ENCODE measurements around the gene ASB15.

DNA sequence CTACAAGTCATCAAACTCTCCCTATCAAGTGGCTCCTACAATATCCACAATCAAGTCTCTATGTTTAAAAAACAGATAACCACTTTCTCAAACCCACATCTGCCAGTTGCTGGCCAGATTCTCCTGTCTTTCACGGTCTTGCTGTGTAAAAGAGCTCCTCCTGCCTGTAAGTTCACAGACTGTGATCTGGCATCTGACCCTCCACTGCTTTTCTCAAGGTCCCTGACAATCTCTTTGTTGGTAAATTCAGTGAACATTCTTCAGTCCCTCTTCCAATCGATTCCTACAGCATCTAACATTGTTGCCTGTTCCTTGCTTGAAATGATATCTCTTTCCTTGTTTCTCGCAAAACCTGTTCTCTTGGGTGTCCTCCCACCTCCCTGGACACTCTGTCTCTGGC, 35.6 kb downstream of the ASB15 start:
- TF ChIP-seq, protein P1, sequence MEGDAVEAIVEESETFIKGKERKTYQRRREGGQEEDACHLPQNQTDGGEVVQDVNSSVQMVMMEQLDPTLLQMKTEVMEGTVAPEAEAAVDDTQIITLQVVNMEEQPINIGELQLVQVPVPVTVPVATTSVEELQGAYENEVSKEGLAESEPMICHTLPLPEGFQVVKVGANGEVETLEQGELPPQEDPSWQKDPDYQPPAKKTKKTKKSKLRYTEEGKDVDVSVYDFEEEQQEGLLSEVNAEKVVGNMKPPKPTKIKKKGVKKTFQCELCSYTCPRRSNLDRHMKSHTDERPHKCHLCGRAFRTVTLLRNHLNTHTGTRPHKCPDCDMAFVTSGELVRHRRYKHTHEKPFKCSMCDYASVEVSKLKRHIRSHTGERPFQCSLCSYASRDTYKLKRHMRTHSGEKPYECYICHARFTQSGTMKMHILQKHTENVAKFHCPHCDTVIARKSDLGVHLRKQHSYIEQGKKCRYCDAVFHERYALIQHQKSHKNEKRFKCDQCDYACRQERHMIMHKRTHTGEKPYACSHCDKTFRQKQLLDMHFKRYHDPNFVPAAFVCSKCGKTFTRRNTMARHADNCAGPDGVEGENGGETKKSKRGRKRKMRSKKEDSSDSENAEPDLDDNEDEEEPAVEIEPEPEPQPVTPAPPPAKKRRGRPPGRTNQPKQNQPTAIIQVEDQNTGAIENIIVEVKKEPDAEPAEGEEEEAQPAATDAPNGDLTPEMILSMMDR (IDR thresholded peaks at IDR 0.05) = no peak
- TF ChIP-seq MYC (IDR thresholded peaks at IDR 0.05; ENCODE audit: borderline replicate concordance, low read length) = no peak
- TF ChIP-seq CBX2 (IDR thresholded peaks at IDR 0.05; ENCODE audit: borderline replicate concordance, low read depth) = no peak
- no peak for TF ChIP-seq RFX5 (IDR thresholded peaks at IDR 0.05)
- TF ChIP-seq POLR2A (IDR thresholded peaks at IDR 0.05; ENCODE audit: low read length) = no peak
- TF ChIP-seq EP300 (IDR thresholded peaks at IDR 0.05) = no peak
- TF ChIP-seq KDM1A (IDR thresholded peaks at IDR 0.05; ENCODE audit: low read depth) = no peak
- TF ChIP-seq CHD2 (IDR thresholded peaks at IDR 0.05; ENCODE audit: low read length, partially characterized antibody) = no peak

All from A549 (cell line).